Kidney glomerular epithelial cell (primary cell): Measurements from ENCODE around the gene DOP1A.
A peak's percentile ranks its signal among the peaks of the same experiment; 100 is the strongest.

Source experiments
- DNase-seq: peaks from one replicate; lab custom pipeline; 2025; lab: John Stamatoyannopoulos, UW

The DOP1A gene, protein sequence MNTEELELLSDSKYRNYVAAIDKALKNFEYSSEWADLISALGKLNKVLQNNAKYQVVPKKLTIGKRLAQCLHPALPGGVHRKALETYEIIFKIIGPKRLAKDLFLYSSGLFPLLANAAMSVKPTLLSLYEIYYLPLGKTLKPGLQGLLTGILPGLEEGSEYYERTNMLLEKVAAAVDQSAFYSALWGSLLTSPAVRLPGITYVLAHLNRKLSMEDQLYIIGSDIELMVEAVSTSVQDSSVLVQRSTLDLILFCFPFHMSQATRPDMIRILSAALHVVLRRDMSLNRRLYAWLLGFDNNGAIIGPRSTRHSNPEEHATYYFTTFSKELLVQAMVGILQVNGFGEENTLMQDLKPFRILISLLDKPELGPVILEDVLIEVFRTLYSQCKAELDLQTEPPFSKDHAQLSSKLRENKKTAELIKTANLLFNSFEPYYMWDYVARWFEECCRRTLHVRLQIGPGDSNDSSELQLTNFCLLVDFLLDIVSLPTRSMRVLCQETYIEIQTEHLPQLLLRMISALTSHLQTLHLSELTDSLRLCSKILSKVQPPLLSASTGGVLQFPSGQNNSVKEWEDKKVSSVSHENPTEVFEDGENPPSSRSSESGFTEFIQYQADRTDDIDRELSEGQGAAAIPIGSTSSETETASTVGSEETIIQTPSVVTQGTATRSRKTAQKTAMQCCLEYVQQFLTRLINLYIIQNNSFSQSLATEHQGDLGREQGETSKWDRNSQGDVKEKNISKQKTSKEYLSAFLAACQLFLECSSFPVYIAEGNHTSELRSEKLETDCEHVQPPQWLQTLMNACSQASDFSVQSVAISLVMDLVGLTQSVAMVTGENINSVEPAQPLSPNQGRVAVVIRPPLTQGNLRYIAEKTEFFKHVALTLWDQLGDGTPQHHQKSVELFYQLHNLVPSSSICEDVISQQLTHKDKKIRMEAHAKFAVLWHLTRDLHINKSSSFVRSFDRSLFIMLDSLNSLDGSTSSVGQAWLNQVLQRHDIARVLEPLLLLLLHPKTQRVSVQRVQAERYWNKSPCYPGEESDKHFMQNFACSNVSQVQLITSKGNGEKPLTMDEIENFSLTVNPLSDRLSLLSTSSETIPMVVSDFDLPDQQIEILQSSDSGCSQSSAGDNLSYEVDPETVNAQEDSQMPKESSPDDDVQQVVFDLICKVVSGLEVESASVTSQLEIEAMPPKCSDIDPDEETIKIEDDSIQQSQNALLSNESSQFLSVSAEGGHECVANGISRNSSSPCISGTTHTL (N-terminal part only)

GRCh38 chr6:83067448-83068439 lies at the start of gene DOP1A:
Gene DOP1A, plus strand, starts transcription at chr6:83067671. Its CDS starts 29,307 bp downstream, at chr6:83096978.
- peak; percentile 94 for DNase-seq

- no peak for DNase-seq
These were observed 47.7 kb upstream of the DOP1A start for GRCh38 chr6:83019741-83020140.

- no peak for DNase-seq
These were observed 35.8 kb upstream of the DOP1A start for GRCh38 chr6:83031689-83032088.

GRCh38 chr6:83038246-83038645 lies 29.2 kb upstream of the DOP1A start:
- DNase-seq = no peak

DNA sequence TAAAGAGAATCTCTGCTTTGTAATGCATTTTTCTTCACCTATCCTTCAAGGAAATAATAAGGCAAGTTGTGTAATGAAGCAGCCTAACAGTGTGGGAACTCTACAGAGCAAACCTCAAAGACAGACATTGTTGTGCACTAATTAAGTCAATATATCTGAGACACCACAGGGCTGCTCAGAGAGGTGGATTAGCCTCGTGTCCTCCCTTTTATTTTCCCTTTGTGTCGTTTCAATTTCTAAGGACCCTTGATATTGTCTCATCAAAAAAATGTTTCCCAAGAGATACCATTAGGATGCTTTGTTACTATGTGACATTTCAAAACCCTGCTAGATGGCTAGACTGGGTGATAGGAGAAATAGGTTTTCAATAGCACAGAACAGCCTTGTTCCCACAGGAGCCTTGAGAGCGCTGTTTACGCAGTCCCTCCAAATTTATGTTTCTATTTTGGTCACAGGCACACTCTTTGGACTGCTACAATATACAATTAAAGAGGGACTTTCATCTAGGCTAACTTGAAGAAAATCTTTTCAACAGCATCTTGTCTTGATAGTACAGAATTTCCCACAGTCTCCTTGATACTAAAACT lies 24.9 kb upstream of the DOP1A start:
- DNase-seq = no peak

DNA sequence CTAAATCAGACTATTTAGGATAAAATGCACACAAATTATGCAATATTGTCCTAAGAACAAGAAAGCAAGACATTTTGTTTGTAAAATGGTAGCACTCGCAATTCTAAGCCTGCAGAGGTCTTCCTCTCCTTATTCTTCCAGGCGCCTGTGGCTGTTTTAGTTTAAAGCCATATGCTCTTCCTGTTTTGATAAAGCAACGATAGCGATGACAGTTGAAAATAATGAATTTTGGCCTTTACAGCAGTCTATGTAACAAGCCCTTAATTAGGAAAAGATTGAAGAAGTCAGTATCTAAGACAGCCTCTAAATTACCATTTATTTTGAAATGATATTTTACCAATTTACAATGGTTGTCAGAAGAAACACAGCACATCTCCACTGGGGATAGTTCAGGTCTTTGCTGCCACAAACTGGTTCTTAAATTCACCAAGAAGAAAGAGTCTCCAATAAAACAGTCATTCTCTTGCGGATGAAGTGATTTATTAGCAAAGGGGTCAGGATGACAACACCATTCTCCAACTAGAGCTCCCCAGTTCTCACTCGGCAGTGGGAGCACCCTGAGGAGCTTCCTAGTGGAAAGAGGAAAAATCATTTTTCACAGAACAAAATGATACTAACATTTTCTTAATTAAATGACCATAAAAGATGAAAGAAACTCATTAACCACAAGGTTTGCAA lies 23.2 kb upstream of the DOP1A start:
- DNase-seq = no peak

DNA sequence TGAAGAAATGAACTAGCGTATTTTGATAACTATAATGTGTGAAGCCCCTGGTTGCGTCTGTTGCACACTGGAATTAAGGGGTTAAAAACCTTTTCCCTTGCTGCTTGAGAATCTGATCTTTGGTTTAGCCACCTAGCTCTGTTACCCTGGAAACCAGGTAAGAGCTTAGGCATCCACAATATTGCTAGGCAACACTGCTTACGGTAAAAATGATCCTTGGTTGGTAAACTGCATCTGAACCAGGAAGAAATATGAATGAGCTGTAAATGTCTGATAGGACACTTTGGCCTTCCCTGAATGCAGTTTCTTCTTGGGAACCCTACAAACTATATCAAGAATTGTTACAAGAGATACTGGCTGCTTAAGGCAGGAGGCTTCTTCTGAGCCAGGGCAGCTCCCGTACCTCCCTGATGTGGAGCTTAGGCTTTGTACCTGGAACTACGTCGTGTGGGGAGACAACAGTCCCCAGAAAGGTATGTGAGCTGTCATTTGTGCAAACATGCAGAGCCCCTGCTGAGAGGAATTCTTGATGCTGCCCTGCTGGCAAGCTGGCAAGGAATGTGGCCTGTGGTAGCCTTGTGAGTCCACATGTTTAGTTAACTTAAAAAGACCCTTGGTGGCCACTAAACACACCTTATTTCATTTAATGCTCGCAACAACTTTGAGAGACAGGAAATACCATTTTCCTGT lies 20.3 kb upstream of the DOP1A start:
- no peak for DNase-seq

GRCh38 chr6:83051377-83052172 lies 15.9 kb upstream of the DOP1A start:
- no peak for DNase-seq

DNA sequence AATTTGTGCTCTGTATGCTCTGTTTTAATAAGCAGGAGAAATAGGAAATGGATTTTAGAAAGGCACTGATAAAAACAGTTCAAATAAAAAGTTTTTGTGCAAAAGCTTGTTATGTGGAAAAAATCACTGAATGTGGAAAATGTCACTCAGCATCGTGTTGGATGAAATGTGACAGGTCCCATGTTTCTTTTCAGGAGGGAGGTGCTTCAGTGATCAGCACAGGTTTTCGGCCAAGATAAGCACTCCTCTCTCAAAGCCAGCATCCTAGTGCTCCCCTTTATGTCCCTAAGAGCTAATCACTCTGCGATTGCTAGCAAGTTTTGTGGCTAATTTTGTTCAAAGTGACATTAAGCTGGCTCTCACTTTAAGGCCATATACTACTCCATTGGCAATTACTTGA lies 13.8 kb upstream of the DOP1A start:
- DNase-seq = no peak

DNA sequence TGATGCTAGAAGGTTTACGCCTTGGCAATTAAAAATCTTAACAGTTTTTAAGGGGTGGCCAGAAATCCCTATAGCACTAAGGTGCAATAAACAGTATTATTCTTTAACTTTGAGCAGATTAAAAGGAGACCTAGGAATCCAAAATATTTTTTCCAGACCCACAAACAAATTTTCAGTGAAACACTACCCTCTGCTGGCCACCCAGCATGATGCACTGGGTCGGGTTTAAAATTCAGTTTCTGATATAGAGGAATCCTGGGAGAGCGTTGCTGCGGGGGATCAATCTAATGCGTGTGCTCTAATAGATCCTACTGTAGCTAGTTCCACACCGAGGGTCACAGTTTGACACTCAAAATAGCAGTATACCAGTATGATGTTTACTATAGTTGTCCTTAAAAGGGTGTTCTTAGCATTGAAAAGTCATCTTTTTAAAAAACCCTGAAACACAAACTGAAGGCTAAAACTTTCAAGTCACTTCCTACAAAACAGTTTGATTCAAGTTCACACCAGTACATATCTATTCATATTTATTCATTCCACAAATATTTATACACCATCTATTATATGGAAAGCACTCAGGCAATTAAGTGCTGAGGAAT lies 12.0 kb upstream of the DOP1A start:
- DNase-seq = peak; percentile 33

DNA sequence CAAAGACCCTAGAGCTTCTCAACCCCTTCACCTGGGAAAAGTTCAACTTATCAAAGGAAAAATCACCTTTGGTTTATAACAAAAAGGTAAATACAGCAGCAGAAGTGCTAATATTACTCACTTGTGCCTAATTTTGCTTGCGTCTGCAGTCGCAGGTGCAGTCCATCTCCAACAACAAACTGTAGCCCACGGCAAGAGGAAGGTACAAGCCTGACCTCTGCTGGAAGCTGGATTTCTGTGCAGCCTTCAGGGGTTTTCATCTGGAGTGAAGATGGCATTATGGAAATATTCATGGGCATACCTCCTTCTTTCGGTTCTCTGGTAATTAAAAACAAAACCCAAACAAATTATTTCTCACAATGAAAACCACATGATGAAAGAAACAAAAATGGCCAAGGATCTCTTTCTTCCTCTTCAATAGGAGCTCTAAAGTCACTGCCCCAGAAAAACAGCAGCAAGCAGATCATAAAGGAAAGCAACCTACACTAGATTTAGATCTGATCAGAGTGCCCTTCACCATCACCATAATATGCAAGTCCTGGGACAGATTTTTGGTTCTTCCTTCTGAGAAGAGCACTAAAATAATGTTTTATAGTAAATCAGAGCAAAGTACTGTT lies 9.7 kb upstream of the DOP1A start:
- peak; percentile 23 for DNase-seq

DNA sequence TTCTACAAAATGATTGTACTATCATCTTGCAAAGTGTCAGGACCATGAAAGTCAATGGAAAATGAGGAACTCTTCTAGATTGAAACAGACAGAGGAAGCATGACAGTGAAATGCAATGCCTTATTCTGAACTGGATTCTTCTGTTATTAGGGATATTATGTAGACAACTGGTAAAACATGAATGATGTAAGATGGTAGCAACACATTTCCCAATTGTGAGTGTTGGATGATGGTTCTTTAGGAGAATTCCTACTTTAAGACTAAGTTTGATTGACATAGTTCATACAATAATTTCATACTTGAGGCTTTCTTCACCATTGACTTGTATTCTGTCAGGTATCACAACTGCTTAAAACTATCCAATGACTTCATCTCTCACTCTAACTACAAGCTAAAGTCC lies 6.3 kb upstream of the DOP1A start:
- no peak for DNase-seq

- DNase-seq = no peak
These were observed 5.2 kb upstream of the DOP1A start for GRCh38 chr6:83062225-83062624.

DNA sequence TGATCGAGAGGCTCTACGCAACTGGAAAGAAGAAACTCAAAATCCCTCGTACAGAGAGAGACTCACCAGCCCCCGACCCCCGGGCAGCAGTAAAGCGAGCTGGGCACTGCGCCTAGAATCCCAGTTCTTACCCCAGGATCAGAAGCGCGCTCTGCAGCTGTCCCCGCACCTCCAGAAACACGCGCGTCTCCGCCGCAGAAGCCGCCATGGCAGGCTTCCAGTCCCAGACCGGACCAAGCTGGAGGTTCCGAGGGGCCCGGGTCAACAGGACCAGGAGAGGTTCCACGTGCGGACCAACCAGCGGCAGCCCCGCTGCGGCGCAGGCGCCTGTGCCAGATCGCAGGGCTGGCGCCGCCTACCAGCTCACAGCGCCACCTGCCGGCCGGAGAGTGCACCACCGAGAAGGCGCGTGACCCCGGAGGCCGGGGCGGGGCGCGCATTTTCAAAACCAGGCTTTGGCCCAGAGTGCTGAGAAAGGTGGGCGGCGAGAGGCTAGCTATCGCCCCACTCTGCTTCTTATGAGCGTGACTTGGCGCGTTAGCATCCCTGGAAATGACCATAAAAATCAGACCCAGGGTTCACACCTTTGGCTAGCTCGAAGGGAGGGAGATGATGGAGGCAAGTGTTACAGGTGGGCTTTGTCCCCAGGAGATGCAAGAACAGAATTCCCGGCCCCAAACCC lies 1.8 kb upstream of the DOP1A start, which contains the start of gene UBE3D:
Gene UBE3D, minus strand, starts transcription at position 331 of the 682 bp plus-strand sequence. Its CDS starts 123 bp downstream, at position 208.
- DNase-seq = peak; percentile 46

GRCh38 chr6:83068616-83069015 lies 1.1 kb downstream of the DOP1A start:
- no peak for DNase-seq

DNA sequence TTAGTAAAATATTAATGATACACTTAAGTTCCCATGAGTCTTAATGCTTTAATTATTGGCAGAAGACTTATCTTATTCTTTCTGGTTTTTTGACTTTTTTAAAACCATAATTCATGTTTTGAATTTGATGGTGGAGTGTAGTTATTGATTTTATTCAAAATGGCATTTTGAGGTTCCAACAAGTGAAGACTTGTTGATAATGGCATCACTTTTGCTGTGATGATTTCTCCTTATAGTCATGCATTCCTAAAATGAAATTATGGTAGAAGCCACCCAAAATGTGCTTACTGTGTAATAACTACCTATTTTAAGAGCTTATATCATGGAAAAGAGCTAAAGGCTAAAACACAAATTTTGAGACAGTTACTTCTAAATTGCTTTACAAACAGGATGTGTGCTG lies 2.2 kb downstream of the DOP1A start:
- DNase-seq = no peak

DNA sequence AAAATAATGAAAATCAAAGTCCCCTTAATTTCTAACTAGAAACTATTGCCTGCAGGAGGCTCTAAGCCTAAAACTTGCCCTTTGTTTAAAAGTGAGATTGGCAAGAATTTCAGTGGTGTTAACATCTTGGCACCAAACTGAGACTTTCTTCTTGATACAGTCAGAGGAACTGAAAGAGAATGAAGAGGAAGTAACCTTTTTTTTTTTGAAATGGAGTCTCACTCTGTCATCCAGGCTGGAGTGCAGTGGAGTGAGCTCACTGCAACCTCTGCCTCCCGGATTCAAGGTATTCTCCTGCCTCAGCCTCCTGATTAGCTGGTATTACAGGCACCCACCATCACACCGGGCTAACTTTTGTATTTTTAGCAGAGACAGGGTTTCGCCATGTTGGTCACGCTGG lies 3.6 kb downstream of the DOP1A start:
- DNase-seq = no peak
